ENCODE results near the gene CHAT.

GRCh38 chr10:49577182-49577925 lies 36.5 kb upstream of the CHAT start:
- TF ChIP-seq, protein P1, sequence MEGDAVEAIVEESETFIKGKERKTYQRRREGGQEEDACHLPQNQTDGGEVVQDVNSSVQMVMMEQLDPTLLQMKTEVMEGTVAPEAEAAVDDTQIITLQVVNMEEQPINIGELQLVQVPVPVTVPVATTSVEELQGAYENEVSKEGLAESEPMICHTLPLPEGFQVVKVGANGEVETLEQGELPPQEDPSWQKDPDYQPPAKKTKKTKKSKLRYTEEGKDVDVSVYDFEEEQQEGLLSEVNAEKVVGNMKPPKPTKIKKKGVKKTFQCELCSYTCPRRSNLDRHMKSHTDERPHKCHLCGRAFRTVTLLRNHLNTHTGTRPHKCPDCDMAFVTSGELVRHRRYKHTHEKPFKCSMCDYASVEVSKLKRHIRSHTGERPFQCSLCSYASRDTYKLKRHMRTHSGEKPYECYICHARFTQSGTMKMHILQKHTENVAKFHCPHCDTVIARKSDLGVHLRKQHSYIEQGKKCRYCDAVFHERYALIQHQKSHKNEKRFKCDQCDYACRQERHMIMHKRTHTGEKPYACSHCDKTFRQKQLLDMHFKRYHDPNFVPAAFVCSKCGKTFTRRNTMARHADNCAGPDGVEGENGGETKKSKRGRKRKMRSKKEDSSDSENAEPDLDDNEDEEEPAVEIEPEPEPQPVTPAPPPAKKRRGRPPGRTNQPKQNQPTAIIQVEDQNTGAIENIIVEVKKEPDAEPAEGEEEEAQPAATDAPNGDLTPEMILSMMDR (IDR thresholded peaks at IDR 0.05) = no peak
- no peak for TF ChIP-seq RFX5 (IDR thresholded peaks at IDR 0.05)
- no peak for TF ChIP-seq BHLHE40 (IDR thresholded peaks at IDR 0.05; ENCODE audit: low read depth, low read length)
- no peak for TF ChIP-seq USF2 (IDR thresholded peaks at IDR 0.05)

Measured in A549 (cell line).